IMR-90 (cell line): ENCODE results near the gene EXOC2. TPM values are rescaled to one million over a fixed set of nuclear protein-coding genes. Genes with fewer than 3 reads are reported as not detected.

Experiments
- ATAC-seq: fragments of 200-7000 bp; cut with Tn5 transposase; 2 replicates; pipeline ENCODE4 v1.9.1; 2020; ENCODE audit warnings: low read depth, mild to moderate bottlenecking, moderate library complexity
- BruUV-seq: library from RNA; stranded (reverse); fragments of 400-500 nt; replicated peaks from 2 replicates; lab custom pipeline; 2021; lab: Mats Ljungman, UMichigan
- CTCF ChIA-PET: fragments of 300-600 bp; formaldehyde crosslinking; extraction: SDS; loops from one replicate; lab custom pipeline; 2021; ENCODE audit warnings: antibody characterized with exemption; lab: Yijun Ruan, JAX
- POLR2A ChIA-PET: fragments of 300-600 bp; sonication (Branson Sonifier 250); formaldehyde crosslinking; loops from one replicate; lab custom pipeline; 2022; ENCODE audit warnings: antibody characterized with exemption; ENCODE audit not compliant: unreplicated experiment; lab: Charles Lee
- DNase-seq: peaks from one replicate; pipeline ENCODE4 v3.0.0; 2013
- H2AFZ ChIP-seq: replicated peaks from 2 replicates; pipeline ENCODE3; 2013; ENCODE audit warnings: low read length, mild to moderate bottlenecking; ENCODE audit not compliant: poor library complexity
- H2AK5ac ChIP-seq: 2 replicates; pipeline ENCODE4 v1.6.1; 2013; ENCODE audit warnings: low read depth, low read length, inconsistent platforms
- H2AK9ac ChIP-seq: replicated peaks from 2 replicates; pipeline ENCODE3; 2013; ENCODE audit warnings: mild to moderate bottlenecking, low read depth, low read length, moderate library complexity; ENCODE audit not compliant: poor library complexity
- H2BK120ac ChIP-seq: 2 replicates; pipeline ENCODE4 v1.6.1; 2013; ENCODE audit warnings: low read depth, low read length, inconsistent platforms
- H2BK15ac ChIP-seq: 3 replicates; pipeline ENCODE4 v1.6.1; 2013; ENCODE audit warnings: low read depth, low read length, inconsistent platforms
- H2BK20ac ChIP-seq: 2 replicates; pipeline ENCODE4 v1.6.1; 2013; ENCODE audit warnings: low read depth, mild to moderate bottlenecking, inconsistent platforms, low read length, moderate library complexity
- H2BK5ac ChIP-seq: 2 replicates; pipeline ENCODE4 v1.6.1; 2013; ENCODE audit warnings: mild to moderate bottlenecking, low read depth, low read length, inconsistent platforms; ENCODE audit not compliant: poor library complexity, severe bottlenecking
- H3K14ac ChIP-seq: replicated peaks from 2 replicates; pipeline ENCODE4 v1.6.1; 2013; ENCODE audit warnings: low read depth, low read length, inconsistent platforms
- H3K18ac ChIP-seq: 2 replicates; pipeline ENCODE4 v1.6.1; 2013; ENCODE audit warnings: low read depth, low read length, control low read depth
- H3K23ac ChIP-seq: 2 replicates; pipeline ENCODE4 v1.6.1; 2013; ENCODE audit warnings: low read depth, low read length, inconsistent platforms
- H3K27ac ChIP-seq: 2 replicates; pipeline ENCODE4 v1.5.1; 2013; ENCODE audit warnings: mild to moderate bottlenecking, control low read depth, low read length; ENCODE audit not compliant: insufficient read depth
- H3K27me3 ChIP-seq: 2 replicates; pipeline ENCODE4 v1.6.1; 2013; ENCODE audit warnings: low read length; ENCODE audit not compliant: control insufficient read depth, insufficient read depth
- H3K36me3 ChIP-seq: 2 replicates; pipeline ENCODE4 v1.6.1; 2013; ENCODE audit warnings: low read length, mixed read lengths; ENCODE audit not compliant: control insufficient read depth, insufficient read depth
- H3K4ac ChIP-seq: 2 replicates; pipeline ENCODE4 v1.6.1; 2013; ENCODE audit warnings: low read depth, low read length, inconsistent platforms
- H3K4me1 ChIP-seq: 2 replicates; pipeline ENCODE4 v1.6.1; 2013; ENCODE audit warnings: low read length, mixed read lengths; ENCODE audit not compliant: control insufficient read depth, insufficient read depth
- H3K4me2 ChIP-seq: 2 replicates; pipeline ENCODE4 v1.6.1; 2013; ENCODE audit warnings: low read depth, mild to moderate bottlenecking, control low read depth, low read length, moderate library complexity
- H3K4me3 ChIP-seq: 2 replicates; pipeline ENCODE4 v1.5.1; 2013; ENCODE audit warnings: low read depth, mild to moderate bottlenecking, control low read depth, low read length, moderate library complexity; ENCODE audit not compliant: insufficient read depth
- H3K56ac ChIP-seq: 2 replicates; pipeline ENCODE4 v1.6.1; 2013; ENCODE audit warnings: low read length, inconsistent platforms; ENCODE audit not compliant: insufficient read depth; ENCODE audit errors: extremely low read depth
- H3K79me1 ChIP-seq, 2 experiments: 2 replicates each; pipeline ENCODE4 v1.6.1; 2013; ENCODE audit warnings: low read length in 2 of 2, inconsistent platforms in 1 of 2, low read depth in 1 of 2
- H3K9ac ChIP-seq: 2 replicates; pipeline ENCODE4 v1.6.1; 2013; ENCODE audit warnings: low read depth, low read length, control low read depth
- H3K9me1 ChIP-seq: 2 replicates; pipeline ENCODE4 v1.6.1; 2013; ENCODE audit warnings: low read length, inconsistent platforms; ENCODE audit not compliant: insufficient read depth
- H3K9me3 ChIP-seq: 2 replicates; pipeline ENCODE4 v1.6.1; 2013; ENCODE audit warnings: low read length; ENCODE audit not compliant: control insufficient read depth, insufficient read depth
- H4K20me1 ChIP-seq: 2 replicates; pipeline ENCODE4 v1.6.1; 2013; ENCODE audit warnings: low read length, inconsistent platforms; ENCODE audit not compliant: insufficient read depth
- H4K5ac ChIP-seq: 2 replicates; pipeline ENCODE4 v1.6.1; 2013; ENCODE audit warnings: mild to moderate bottlenecking, low read depth, low read length, control low read depth
- H4K8ac ChIP-seq, 2 experiments: 2 replicates each; pipeline ENCODE4 v1.6.1; 2013; ENCODE audit warnings: low read depth in 2 of 2, low read length in 2 of 2, control low read depth in 1 of 2, inconsistent platforms in 1 of 2
- H4K91ac ChIP-seq: 2 replicates; pipeline ENCODE4 v1.6.1; 2013; ENCODE audit warnings: low read depth, low read length, inconsistent platforms; ENCODE audit not compliant: insufficient read depth
- BHLHE40 ChIP-seq: fragments of 150-350 bp; IDR thresholded peaks from 2 replicates; pipeline ENCODE4 v1.6.1; 2016; ENCODE audit warnings: mild to moderate bottlenecking, low read depth, low read length
- CHD1 ChIP-seq: IDR thresholded peaks from 2 replicates; pipeline ENCODE4 v1.6.1; 2012; ENCODE audit warnings: low read depth, low read length, improper control_type of control experiment
- CTCF ChIP-seq: conservative IDR thresholded peaks from 2 replicates; pipeline ENCODE4 v1.5.1; 2012; ENCODE audit warnings: mild to moderate bottlenecking, low read depth, low read length, improper control_type of control experiment
- FOS ChIP-seq: fragments of 150-350 bp; IDR thresholded peaks from 2 replicates; pipeline ENCODE4 v1.6.1; 2016; ENCODE audit warnings: low read depth, low read length
- MAFK ChIP-seq: IDR thresholded peaks from 2 replicates; pipeline ENCODE4 v1.6.1; 2012; ENCODE audit warnings: low read depth, low read length, improper control_type of control experiment
- MAZ ChIP-seq: IDR thresholded peaks from 2 replicates; pipeline ENCODE4 v1.6.1; 2012; ENCODE audit warnings: low read depth, mild to moderate bottlenecking, low read length, improper control_type of control experiment, moderate library complexity, borderline replicate concordance
- MXI1 ChIP-seq: IDR thresholded peaks from 2 replicates; pipeline ENCODE4 v1.6.1; 2012; ENCODE audit warnings: low read depth, mild to moderate bottlenecking, low read length, moderate library complexity, borderline replicate concordance
- NFE2L2 ChIP-seq: fragments of 150-350 bp; IDR thresholded peaks from 2 replicates; pipeline ENCODE4 v1.6.1; 2016; ENCODE audit warnings: low read depth, mild to moderate bottlenecking, low read length
- POLR2A ChIP-seq: IDR thresholded peaks from 2 replicates; pipeline ENCODE4 v1.6.1; 2012; ENCODE audit warnings: mild to moderate bottlenecking, low read depth, low read length
- RAD21 ChIP-seq: IDR thresholded peaks from 2 replicates; pipeline ENCODE4 v1.6.1; 2012; ENCODE audit warnings: low read length, improper control_type of control experiment
- RCOR1 ChIP-seq: IDR thresholded peaks from 2 replicates; pipeline ENCODE4 v1.6.1; 2012; ENCODE audit warnings: mild to moderate bottlenecking, low read length, improper control_type of control experiment; ENCODE audit not compliant: insufficient replicate concordance
- RFX5 ChIP-seq: IDR thresholded peaks from 2 replicates; pipeline ENCODE4 v1.8.0; 2012; ENCODE audit warnings: low read depth, mild to moderate bottlenecking, low read length, moderate library complexity
- SMC3 ChIP-seq: fragments of 150-350 bp; IDR thresholded peaks from 2 replicates; pipeline ENCODE4 v1.6.1; 2016; ENCODE audit warnings: low read depth, mild to moderate bottlenecking, antibody characterized with exemption, low read length, moderate library complexity
- whole genome bisulfite sequencing, 2 experiments: methylation state at CpG; one replicate each; pipeline versions ENCODE4 v1.1.5 to v1.1.7; 2013; ENCODE audit warnings: missing lambda C conversion rate in 2 of 2; ENCODE audit not compliant: insufficient read length in 1 of 2; ENCODE audit errors: extremely low coverage in 2 of 2; 5-methylcytosine and 5-hydroxymethylcytosine counted together
- dilution Hi-C: fragments of 300-500 bp; cut with HindIII; formaldehyde crosslinking; loops from one replicate; pipeline ENCODE4 v1.14.3; 2018; ENCODE audit warnings: low sequenced_read_pairs; ENCODE audit not compliant: unreplicated experiment
- in situ Hi-C: fragments of 300-500 bp; cut with MboI; formaldehyde crosslinking; loops from 3 replicates; pipeline ENCODE4 v1.14.3; 2019; ENCODE audit warnings: low sequenced_read_pairs, inconsistent platforms, mixed read lengths
- intact Hi-C: fragments of 100-400 bp; cut with micrococcal nuclease; formaldehyde crosslinking; loops from 2 replicates; pipeline ENCODE4 v1.10.0; 2022
- polyA plus RNA-seq, 3 experiments: library from polyadenylated mRNA; depleted of rRNA; stranded (reverse); fragments of >200 nt; gene quantifications; 2 replicates each; pipeline ENCODE4 v1.2.3, GENCODE V29; 2012; ENCODE audit warnings: low replicate concordance in 1 of 3
- total RNA-seq: library from RNA; depleted of rRNA; stranded (reverse); fragments of >200 nt; gene quantifications from 2 replicates; pipeline ENCODE4 v1.2.3, GENCODE V29; 2012
- TF ChIP-seq, protein P1 (sequence below): fragments of 150-350 bp; IDR thresholded peaks from 2 replicates; pipeline ENCODE4 v1.6.1; 2016; ENCODE audit warnings: low read depth, mild to moderate bottlenecking, low read length, moderate library complexity, borderline replicate concordance
- TF ChIP-seq, protein P2 (sequence below): fragments of 150-350 bp; IDR thresholded peaks from 2 replicates; pipeline ENCODE4 v1.6.1; 2017; ENCODE audit warnings: mild to moderate bottlenecking, antibody characterized with exemption, low read length, low read depth

The EXOC2 gene
- total and polyA plus RNA-seq, 2 of the 4 experiments (the other 2 are of a cell fraction) = 13.1 to 37.3 TPM

DNA sequence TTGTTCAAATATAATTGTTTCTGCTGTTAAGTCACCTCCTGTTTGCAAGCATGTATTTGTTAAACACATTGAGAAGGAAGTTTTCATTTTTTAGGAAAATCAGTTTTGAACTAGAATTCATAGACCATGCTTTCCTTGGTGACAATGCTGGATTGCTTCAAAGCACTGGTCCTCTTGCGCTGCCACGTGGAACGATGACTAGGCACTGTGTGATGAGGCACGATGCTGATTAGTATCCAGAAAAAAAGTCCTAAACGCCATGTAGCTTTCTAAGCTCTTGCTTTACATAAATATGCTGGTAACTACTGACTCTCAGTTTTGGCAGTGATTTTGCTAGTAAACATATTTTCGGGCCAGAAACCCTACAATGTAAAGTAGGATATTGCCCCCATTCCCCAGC, 11.1 kb upstream of the EXOC2 start:
- Histone ChIP-seq H2AK9ac (no peak overlapping the region), H3K79me1 (0 out of 4 replicates have a peak, but pooled peaks cover 0 to 4% of the 10 kb centered on the region in 2 experiments), H3K4me3 (no peak overlapping the region), H3K9me1 (peaks cover 6% of the 10 kb centered on the region), H4K8ac (peak overlapping the region in 1 of 2 experiments; percentile 1; a peak in 1 of 4 replicates), H3K56ac (no peak overlapping the region), H2AK5ac (no peak overlapping the region), H3K4me2 (peak overlapping the region; percentile 7; the same call in 1 of the 2 replicates), H3K4ac (no peak overlapping the region; the same call in 1 of the 2 replicates), H3K23ac (no peak overlapping the region), H2BK120ac (peak overlapping the region; percentile 26), H2AFZ (no peak overlapping the region), H2BK5ac (no peak overlapping the region), H2BK20ac (no peak overlapping the region; the same call in 1 of the 2 replicates), H3K4me1 (peaks cover 7% of the 10 kb centered on the region), H3K9ac (no peak overlapping the region), H4K5ac (no peak overlapping the region; the same call in 1 of the 2 replicates), H2BK15ac (no peak overlapping the region), H4K91ac (no peak overlapping the region), H3K36me3 (no peaks in the 10 kb centered on the region), H3K27ac (no peak overlapping the region), H4K20me1 (no peaks in the 10 kb centered on the region), H3K14ac (no peak overlapping the region; the same call in 1 of the 2 replicates), H3K27me3 (no peaks in the 10 kb centered on the region; the same call in 1 of the 2 replicates), H3K9me3 (no peaks in the 10 kb centered on the region), H3K18ac (no peak overlapping the region)
- dilution Hi-C loops (no loop called here), in situ Hi-C loops (no loop called here), intact Hi-C loops (no loop called here)
- CTCF ChIA-PET = interaction anchor here (0.6 to 3.2 kb wide), 4 partner anchors 11 to 76 kb away, joined by 3 to 11 read pairs (median 4); no protein-coding TSS in a partner anchor
- no TSS peak for BruUV-seq
- WGBS, 2 experiments = 20% methylated on average over 3 of the region's 6 CpGs; no CpG with 5 or more reads in 1 of the 2 experiments
- DNase-seq (peak; percentile 86), ATAC-seq (peak; percentile 79)
- POLR2A ChIA-PET = no interaction called here
- peak; percentile 15; the same call in 1 of the 2 replicates for TF ChIP-seq BHLHE40
- no peak for TF ChIP-seq MAZ
- no peak for TF ChIP-seq CHD1
- no peak for TF ChIP-seq RCOR1
- TF ChIP-seq CTCF = no peak
- peak; percentile 88 for TF ChIP-seq NFE2L2
- TF ChIP-seq FOS = 0 out of 2 replicates have a peak, but pooled peaks have one; percentile 10
- TF ChIP-seq MAFK = peak; percentile 54; the same call in 1 of the 2 replicates
- no peak for TF ChIP-seq SMC3
- TF ChIP-seq, protein P1, sequence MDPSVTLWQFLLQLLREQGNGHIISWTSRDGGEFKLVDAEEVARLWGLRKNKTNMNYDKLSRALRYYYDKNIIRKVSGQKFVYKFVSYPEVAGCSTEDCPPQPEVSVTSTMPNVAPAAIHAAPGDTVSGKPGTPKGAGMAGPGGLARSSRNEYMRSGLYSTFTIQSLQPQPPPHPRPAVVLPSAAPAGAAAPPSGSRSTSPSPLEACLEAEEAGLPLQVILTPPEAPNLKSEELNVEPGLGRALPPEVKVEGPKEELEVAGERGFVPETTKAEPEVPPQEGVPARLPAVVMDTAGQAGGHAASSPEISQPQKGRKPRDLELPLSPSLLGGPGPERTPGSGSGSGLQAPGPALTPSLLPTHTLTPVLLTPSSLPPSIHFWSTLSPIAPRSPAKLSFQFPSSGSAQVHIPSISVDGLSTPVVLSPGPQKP = no peak
- peak; percentile 75; the same call in 1 of the 2 replicates for TF ChIP-seq RFX5
- peak; percentile 95 for TF ChIP-seq MXI1
- no peak for TF ChIP-seq POLR2A
- no peak for TF ChIP-seq RAD21
- TF ChIP-seq, protein P2, sequence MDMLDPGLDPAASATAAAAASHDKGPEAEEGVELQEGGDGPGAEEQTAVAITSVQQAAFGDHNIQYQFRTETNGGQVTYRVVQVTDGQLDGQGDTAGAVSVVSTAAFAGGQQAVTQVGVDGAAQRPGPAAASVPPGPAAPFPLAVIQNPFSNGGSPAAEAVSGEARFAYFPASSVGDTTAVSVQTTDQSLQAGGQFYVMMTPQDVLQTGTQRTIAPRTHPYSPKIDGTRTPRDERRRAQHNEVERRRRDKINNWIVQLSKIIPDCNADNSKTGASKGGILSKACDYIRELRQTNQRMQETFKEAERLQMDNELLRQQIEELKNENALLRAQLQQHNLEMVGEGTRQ = peak; percentile 54; the same call in 1 of the 2 replicates
